Trophoblast cell (in vitro differentiated cells and primary cell): ENCODE data around the gene RNPS1.
"Not testable (repeated sequence)": the region's sequence is repeated elsewhere in the genome, so short reads cannot be mapped to it uniquely, and the experiment has no call there.

Experiments
- DNase-seq, 2 donors: peaks; one replicate each; pipeline ENCODE4 v3.0.0-alpha.2; 2016
- H2AFZ ChIP-seq: 2 replicates; pipeline ENCODE4 v1.6.1; 2013; ENCODE audit warnings: low read length, moderate library complexity, mild to moderate bottlenecking; ENCODE audit not compliant: insufficient read depth, poor library complexity
- H2AK5ac ChIP-seq: 2 replicates; pipeline ENCODE4 v1.6.1; 2013; ENCODE audit warnings: mild to moderate bottlenecking, low read length
- H2BK120ac ChIP-seq: 2 replicates; pipeline ENCODE4 v1.6.1; 2013; ENCODE audit warnings: low read length, mild to moderate bottlenecking, moderate library complexity; ENCODE audit not compliant: insufficient read depth, poor library complexity
- H2BK12ac ChIP-seq: 2 replicates; pipeline ENCODE4 v1.6.1; 2013; ENCODE audit warnings: mild to moderate bottlenecking, low read length, moderate library complexity
- H2BK5ac ChIP-seq: 2 replicates; pipeline ENCODE4 v1.6.1; 2013; ENCODE audit warnings: low read length, low read depth, moderate library complexity, mild to moderate bottlenecking; ENCODE audit not compliant: poor library complexity
- H3K14ac ChIP-seq: 2 replicates; pipeline ENCODE4 v1.6.1; 2013; ENCODE audit warnings: mild to moderate bottlenecking, low read length
- H3K18ac ChIP-seq: 2 replicates; pipeline ENCODE4 v1.6.1; 2013; ENCODE audit warnings: mild to moderate bottlenecking, low read length
- H3K23ac ChIP-seq: 2 replicates; pipeline ENCODE4 v1.6.1; 2013; ENCODE audit warnings: low read length
- H3K27ac ChIP-seq: 2 replicates; pipeline ENCODE4 v1.5.1; 2013; ENCODE audit warnings: low read depth, mild to moderate bottlenecking, inconsistent platforms, low read length, moderate library complexity
- H3K27me3 ChIP-seq: 2 replicates; pipeline ENCODE4 v1.6.1; 2013; ENCODE audit warnings: inconsistent platforms, mild to moderate bottlenecking, low read length, moderate library complexity; ENCODE audit not compliant: insufficient read depth
- H3K36me3 ChIP-seq, 2 experiments: 1 replicate in 1 of 2; 2 replicates in 1 of 2; pipeline ENCODE4 v1.6.1; 2013; ENCODE audit warnings: low read length in 2 of 2, mild to moderate bottlenecking in 2 of 2, moderate library complexity in 1 of 2; ENCODE audit not compliant: insufficient read depth in 2 of 2, control insufficient read depth in 1 of 2
- H3K4ac ChIP-seq: 2 replicates; pipeline ENCODE4 v1.6.1; 2013; ENCODE audit warnings: low read depth, mild to moderate bottlenecking, low read length, moderate library complexity
- H3K4me1 ChIP-seq, 2 experiments: 1 replicate in 1 of 2; 2 replicates in 1 of 2; pipeline ENCODE4 v1.6.1; 2013; ENCODE audit warnings: low read length in 2 of 2, mild to moderate bottlenecking in 2 of 2, moderate library complexity in 1 of 2; ENCODE audit not compliant: insufficient read depth in 2 of 2, control insufficient read depth in 1 of 2
- H3K4me2 ChIP-seq: 2 replicates; pipeline ENCODE4 v1.6.1; 2013; ENCODE audit warnings: inconsistent platforms, mild to moderate bottlenecking, low read length, moderate library complexity
- H3K4me3 ChIP-seq: 2 replicates; pipeline ENCODE4 v1.5.1; 2013; ENCODE audit warnings: mild to moderate bottlenecking, low read depth, low read length, inconsistent platforms
- H3K79me1 ChIP-seq: one replicate; pipeline ENCODE4 v1.6.1; 2013; ENCODE audit warnings: low read length
- H3K79me2 ChIP-seq: 2 replicates; pipeline ENCODE4 v1.6.1; 2013; ENCODE audit warnings: low read length, mild to moderate bottlenecking; ENCODE audit not compliant: control insufficient read depth, insufficient read depth, poor library complexity
- H3K9ac ChIP-seq: 2 replicates; pipeline ENCODE4 v1.6.1; 2013; ENCODE audit warnings: mild to moderate bottlenecking, low read length
- H3K9me3 ChIP-seq: 2 replicates; pipeline ENCODE4 v1.6.1; 2013; ENCODE audit warnings: low read depth, mild to moderate bottlenecking, control low read depth, inconsistent platforms, low read length; ENCODE audit not compliant: insufficient read depth
- H4K12ac ChIP-seq: 2 replicates; pipeline ENCODE4 v1.6.1; 2013; ENCODE audit warnings: low read depth, mild to moderate bottlenecking, low read length, moderate library complexity
- H4K8ac ChIP-seq: 2 replicates; pipeline ENCODE4 v1.6.1; 2013; ENCODE audit warnings: low read depth, mild to moderate bottlenecking, low read length, moderate library complexity
- H4K91ac ChIP-seq: one replicate; pipeline ENCODE4 v1.6.1; 2013; ENCODE audit warnings: low read depth, mild to moderate bottlenecking, low read length, moderate library complexity
- WGBS: extraction: QIAGEN DNeasy Blood & Tissue Kit; methylation state at CpG from one replicate; pipeline ENCODE4 v1.1.7; 2013; ENCODE audit warnings: missing lambda C conversion rate; ENCODE audit not compliant: insufficient read length, insufficient coverage; ENCODE audit errors: extremely low coverage; 5-methylcytosine and 5-hydroxymethylcytosine counted together

The RNPS1 gene

DNA sequence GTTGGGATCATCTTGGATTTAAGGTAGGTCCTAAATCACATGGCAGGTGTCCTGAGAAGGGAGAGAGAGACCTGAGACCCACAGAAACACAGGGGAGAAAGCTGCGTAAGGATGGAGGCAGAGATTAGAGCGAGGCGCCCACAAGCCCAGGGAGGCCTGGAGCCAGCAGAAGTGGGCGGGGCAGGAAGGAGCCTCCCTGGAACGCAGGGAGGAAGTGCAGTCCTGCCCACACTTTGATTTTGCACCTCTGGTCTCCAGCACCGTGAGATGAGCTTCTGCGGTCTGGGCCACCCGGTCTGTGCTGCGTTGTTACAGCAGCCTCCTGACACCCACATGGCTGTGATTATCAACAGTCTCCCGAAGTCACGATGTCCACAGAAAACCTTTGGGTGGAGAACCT lies 25.3 kb downstream of the RNPS1 start:
- H4K91ac ChIP-seq, result no peak overlapping the region
- no peaks in the 10 kb centered on the region for H3K79me2 ChIP-seq
- no CpG with 5 or more reads among the region's 11 CpGs for WGBS
- no peak overlapping the region for H3K23ac ChIP-seq
- no peak overlapping the region for H3K18ac ChIP-seq
- no peak for DNase-seq
- H3K4me1 ChIP-seq, result no peaks in the 10 kb centered on the region
- H3K9ac ChIP-seq, result no peak overlapping the region
- peaks cover 8% of the 10 kb centered on the region for H3K27me3 ChIP-seq
- no peak overlapping the region for H2BK120ac ChIP-seq
- no peak overlapping the region for H3K4me2 ChIP-seq
- no peak overlapping the region for H2BK5ac ChIP-seq
- H2AFZ ChIP-seq, result no peak overlapping the region
- H4K8ac ChIP-seq, result no peak overlapping the region
- H3K27ac ChIP-seq, result no peak overlapping the region
- H3K4ac ChIP-seq, result no peak overlapping the region
- no peaks in the 10 kb centered on the region for H3K79me1 ChIP-seq
- no peak overlapping the region for H3K14ac ChIP-seq
- no peak overlapping the region for H3K4me3 ChIP-seq
- no peak overlapping the region for H2BK12ac ChIP-seq
- H4K12ac ChIP-seq, result no peak overlapping the region
- no peaks in the 10 kb centered on the region for H3K9me3 ChIP-seq
- H3K36me3 ChIP-seq, result peaks cover 56 to 57% of the 10 kb centered on the region in 2 experiments
- H2AK5ac ChIP-seq, result no peak overlapping the region

DNA sequence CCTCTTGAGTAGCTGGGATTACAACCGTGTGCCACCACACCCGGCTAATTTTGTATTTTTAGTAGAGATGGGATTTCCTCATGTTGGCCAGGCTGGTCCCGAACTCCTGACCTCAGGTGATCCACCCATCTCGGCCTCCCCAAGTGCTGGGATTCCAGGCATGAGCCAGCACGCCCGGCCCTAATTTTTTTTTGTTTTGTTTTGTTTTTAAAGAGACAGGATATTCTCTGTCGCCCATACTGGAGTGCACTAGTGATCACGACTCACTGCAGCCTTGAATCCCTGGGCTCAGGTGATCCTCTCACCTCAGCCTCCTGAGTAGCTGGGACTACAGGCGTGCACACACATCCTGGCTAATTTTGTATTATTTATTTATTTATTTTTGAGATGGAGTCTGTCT lies 27.6 kb downstream of the RNPS1 start:
- not testable (repeated sequence) for H4K12ac ChIP-seq, H3K4ac ChIP-seq, H4K91ac ChIP-seq, H3K4me2 ChIP-seq, H3K9ac ChIP-seq, H3K9me3 ChIP-seq, H3K23ac ChIP-seq, H2AFZ ChIP-seq, H3K27ac ChIP-seq, H2BK5ac ChIP-seq, H3K18ac ChIP-seq, H3K79me2 ChIP-seq, H3K14ac ChIP-seq, H4K8ac ChIP-seq, H2BK120ac ChIP-seq, H3K79me1 ChIP-seq, H3K4me3 ChIP-seq, H2BK12ac ChIP-seq, H2AK5ac ChIP-seq, DNase-seq
- no CpG with 5 or more reads among the region's 9 CpGs for WGBS
- H3K36me3 ChIP-seq, result peaks cover 47% of the 10 kb centered on the region in 2 experiments
- peaks cover 13 to 14% of the 10 kb centered on the region in 2 experiments for H3K4me1 ChIP-seq
- H3K27me3 ChIP-seq, result peaks cover 21% of the 10 kb centered on the region

DNA sequence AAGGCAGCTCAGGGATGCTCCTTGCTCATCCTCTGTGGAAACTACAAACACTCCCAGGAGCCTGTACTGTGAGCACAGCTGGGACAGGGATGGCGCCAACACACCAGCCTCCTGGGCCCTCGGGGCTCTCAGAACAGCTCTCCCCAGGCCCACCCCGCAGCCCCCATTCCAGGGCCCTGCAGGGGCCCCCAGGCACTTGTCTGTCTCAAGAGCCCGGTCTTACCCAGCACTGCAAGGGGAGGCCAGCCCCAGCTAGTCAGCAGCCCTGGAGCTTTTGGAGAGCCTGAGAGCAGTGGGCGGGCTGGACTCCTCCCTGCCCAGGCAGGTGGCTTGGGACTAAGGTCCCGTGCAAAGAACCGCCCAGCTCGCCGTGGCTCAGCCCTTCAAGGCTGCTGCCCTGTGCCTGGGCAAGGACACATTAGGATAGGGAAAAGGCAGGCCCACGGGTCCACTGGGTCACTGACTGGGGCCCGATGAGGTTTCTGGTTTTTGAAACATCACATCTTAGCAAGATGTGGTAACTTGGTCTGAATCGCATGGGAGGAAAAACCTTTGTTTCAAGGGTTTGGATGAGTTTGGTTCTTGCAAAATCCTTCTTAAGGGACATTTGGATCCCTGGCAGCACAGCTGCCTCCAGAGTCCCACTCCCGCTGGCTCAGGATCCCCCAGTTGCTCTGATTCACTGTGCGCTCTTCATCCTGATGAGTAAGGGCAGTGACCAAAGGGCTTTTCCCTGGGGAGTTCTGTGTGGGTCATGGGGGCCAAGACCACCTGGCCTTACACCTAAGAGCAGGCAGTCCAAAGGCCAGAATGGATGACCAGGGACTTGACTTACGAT lies 28.9 kb downstream of the RNPS1 start:
- Histone ChIP-seq H3K36me3 (peaks cover 47% of the 10 kb centered on the region in 2 experiments), H3K4me2 (no peak overlapping the region), H3K23ac (no peak overlapping the region), H3K4ac (no peak overlapping the region), H3K9me3 (peaks cover 4% of the 10 kb centered on the region), H3K14ac (no peak overlapping the region), H4K8ac (no peak overlapping the region), H2AK5ac (no peak overlapping the region), H2BK12ac (no peak overlapping the region), H4K12ac (no peak overlapping the region), H4K91ac (no peak overlapping the region), H3K79me1 (no peaks in the 10 kb centered on the region), H3K4me1 (peaks cover 13 to 14% of the 10 kb centered on the region in 2 experiments), H3K4me3 (no peak overlapping the region), H3K18ac (no peak overlapping the region), H3K9ac (no peak overlapping the region), H2BK120ac (no peak overlapping the region), H2AFZ (no peak overlapping the region), H3K79me2 (no peaks in the 10 kb centered on the region), H3K27ac (no peak overlapping the region), H2BK5ac (no peak overlapping the region), H3K27me3 (peaks cover 21% of the 10 kb centered on the region)
- DNase-seq, result peak in 1 of 2 donors; percentile 17
- WGBS, result no CpG with 5 or more reads among the region's 15 CpGs

DNA sequence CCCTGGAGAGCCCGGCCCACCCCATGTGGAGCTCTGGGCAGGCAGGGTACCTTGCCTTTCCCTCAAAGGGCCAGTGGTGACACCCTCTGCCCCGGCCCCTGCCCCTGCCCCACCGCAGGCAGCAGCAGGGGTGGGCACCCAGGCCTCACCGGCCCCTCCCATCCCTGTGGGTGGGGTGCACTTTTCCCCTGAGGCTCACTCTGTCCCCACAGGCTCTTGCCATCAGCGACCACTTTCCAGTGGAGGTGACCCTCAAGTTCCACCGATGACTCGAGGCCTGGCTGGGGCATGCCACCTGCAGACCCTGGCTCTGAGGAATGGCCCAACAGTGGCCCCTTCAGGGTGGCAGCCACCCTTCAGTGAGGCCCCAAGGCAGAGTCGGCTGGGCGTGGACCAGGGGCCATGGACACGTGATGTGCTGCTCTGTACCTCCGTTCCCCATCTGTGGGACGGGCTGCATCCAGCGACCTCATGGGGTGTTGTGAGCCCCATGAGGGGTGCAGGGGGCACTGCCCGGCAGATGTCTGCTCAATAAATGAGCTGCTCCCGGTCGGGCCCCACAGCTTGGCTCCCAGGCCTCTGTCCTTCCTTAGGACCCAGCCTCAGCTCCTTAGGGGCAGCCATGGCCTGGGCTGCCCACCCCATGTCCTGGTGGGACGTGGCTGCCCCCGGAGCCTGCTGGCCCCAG lies 29.6 kb downstream of the RNPS1 start:
- no peaks in the 10 kb centered on the region for H3K79me1 ChIP-seq

More for the DNA sequence above, 29.6 kb downstream of the RNPS1 start:
- Histone ChIP-seq H3K14ac (no peak overlapping the region), H3K9me3 (peaks cover 5% of the 10 kb centered on the region), H3K27ac (no peak overlapping the region), H4K8ac (no peak overlapping the region), H2BK120ac (no peak overlapping the region), H3K36me3 (peaks cover 47% of the 10 kb centered on the region in 2 experiments), H3K23ac (no peak overlapping the region), H3K4me3 (no peak overlapping the region), H2AK5ac (no peak overlapping the region), H3K27me3 (peaks cover 21% of the 10 kb centered on the region), H3K18ac (no peak overlapping the region), H3K9ac (no peak overlapping the region), H3K4me1 (peaks cover 13 to 14% of the 10 kb centered on the region in 2 experiments), H3K79me2 (no peaks in the 10 kb centered on the region), H2BK5ac (no peak overlapping the region), H2BK12ac (no peak overlapping the region), H4K91ac (no peak overlapping the region), H3K4ac (no peak overlapping the region), H4K12ac (no peak overlapping the region), H3K4me2 (no peak overlapping the region), H2AFZ (no peak overlapping the region)
- DNase-seq, result no peak
- WGBS, result no CpG with 5 or more reads among the region's 18 CpGs
